ENCODE results near the gene TMTC2. TPM values are rescaled to one million over a fixed set of nuclear protein-coding genes. Genes with fewer than 3 reads are reported as not detected.

Gene TMTC2
- total RNA-seq, 1 donor from 2014 or later, result 12.3 TPM

DNA sequence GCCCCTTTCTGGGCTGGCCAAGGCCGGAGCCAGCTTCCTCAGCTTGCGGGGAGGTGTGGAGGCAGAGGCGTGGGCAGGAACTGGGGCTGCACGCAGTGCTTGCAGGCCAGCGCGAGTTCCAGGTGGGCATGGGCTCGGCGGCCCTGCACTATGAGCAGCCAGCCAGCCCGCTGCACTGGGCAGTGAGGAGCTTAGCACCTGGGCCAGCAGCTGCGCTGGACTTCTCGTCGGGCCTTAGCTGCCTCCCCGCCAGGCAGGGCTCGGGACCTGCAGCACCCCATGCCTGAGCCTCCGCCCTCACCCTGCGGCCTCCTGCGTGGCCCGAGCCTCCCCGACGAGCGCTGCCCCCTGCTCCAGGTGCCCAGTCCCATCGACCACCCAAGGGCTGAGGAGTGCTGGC lies 42.0 kb downstream of the TMTC2 start:
- H3K36me3 Mint-ChIP-seq (ENCODE audit: low read depth), result peaks cover 5% of the 10 kb centered on the region
- TF ChIP-seq, protein P1, sequence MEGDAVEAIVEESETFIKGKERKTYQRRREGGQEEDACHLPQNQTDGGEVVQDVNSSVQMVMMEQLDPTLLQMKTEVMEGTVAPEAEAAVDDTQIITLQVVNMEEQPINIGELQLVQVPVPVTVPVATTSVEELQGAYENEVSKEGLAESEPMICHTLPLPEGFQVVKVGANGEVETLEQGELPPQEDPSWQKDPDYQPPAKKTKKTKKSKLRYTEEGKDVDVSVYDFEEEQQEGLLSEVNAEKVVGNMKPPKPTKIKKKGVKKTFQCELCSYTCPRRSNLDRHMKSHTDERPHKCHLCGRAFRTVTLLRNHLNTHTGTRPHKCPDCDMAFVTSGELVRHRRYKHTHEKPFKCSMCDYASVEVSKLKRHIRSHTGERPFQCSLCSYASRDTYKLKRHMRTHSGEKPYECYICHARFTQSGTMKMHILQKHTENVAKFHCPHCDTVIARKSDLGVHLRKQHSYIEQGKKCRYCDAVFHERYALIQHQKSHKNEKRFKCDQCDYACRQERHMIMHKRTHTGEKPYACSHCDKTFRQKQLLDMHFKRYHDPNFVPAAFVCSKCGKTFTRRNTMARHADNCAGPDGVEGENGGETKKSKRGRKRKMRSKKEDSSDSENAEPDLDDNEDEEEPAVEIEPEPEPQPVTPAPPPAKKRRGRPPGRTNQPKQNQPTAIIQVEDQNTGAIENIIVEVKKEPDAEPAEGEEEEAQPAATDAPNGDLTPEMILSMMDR (conservative IDR thresholded peaks at IDR 0.05), result no peak
- no peak overlapping the region for H3K27ac Mint-ChIP-seq (ENCODE audit: unreplicated experiment)
- DNase-seq (ENCODE audit: low read depth, low spot score), result no peak
- H3K4me3 Mint-ChIP-seq, result no peak overlapping the region
- H3K27me3 Mint-ChIP-seq (ENCODE audit: low read depth), result no peaks in the 10 kb centered on the region
- no peaks in the 10 kb centered on the region for H3K4me1 Mint-ChIP-seq
- peaks cover 4% of the 10 kb centered on the region for H3K9me3 Mint-ChIP-seq

DNA sequence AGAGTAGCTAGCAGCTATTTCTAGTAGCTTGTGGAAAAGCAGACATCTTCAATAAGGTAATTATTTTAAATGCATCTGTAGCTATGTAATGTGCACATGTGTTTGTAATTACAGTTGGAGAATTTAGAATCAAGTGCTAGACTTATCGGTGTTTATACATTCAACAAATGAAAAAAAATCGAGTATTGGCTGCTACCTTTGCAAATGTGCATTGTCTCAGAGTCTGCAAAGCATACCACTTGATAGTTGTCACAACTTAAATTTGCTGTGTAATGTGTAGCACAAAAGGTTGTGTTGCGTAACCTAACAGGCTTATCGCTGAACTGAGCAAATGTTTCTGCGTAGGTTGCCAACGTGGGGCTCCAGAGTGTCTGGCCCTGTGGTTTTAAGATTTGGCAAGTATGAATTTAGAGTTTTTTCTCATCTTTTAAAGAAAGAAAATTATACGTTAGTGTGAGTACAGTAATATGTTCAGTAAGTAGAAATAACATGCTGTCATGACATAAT lies 44.3 kb downstream of the TMTC2 start:
- Mint-ChIP-seq H3K27me3 (ENCODE audit: low read depth) (no peaks in the 10 kb centered on the region), H3K4me3 (no peak overlapping the region), H3K4me1 (no peaks in the 10 kb centered on the region), H3K27ac (ENCODE audit: unreplicated experiment) (no peak overlapping the region), H3K36me3 (ENCODE audit: low read depth) (peaks cover 5% of the 10 kb centered on the region), H3K9me3 (peaks cover 4% of the 10 kb centered on the region)
- TF ChIP-seq, protein P1 (conservative IDR thresholded peaks at IDR 0.05), result no peak
- DNase-seq (ENCODE audit: low read depth, low spot score), result no peak

DNA sequence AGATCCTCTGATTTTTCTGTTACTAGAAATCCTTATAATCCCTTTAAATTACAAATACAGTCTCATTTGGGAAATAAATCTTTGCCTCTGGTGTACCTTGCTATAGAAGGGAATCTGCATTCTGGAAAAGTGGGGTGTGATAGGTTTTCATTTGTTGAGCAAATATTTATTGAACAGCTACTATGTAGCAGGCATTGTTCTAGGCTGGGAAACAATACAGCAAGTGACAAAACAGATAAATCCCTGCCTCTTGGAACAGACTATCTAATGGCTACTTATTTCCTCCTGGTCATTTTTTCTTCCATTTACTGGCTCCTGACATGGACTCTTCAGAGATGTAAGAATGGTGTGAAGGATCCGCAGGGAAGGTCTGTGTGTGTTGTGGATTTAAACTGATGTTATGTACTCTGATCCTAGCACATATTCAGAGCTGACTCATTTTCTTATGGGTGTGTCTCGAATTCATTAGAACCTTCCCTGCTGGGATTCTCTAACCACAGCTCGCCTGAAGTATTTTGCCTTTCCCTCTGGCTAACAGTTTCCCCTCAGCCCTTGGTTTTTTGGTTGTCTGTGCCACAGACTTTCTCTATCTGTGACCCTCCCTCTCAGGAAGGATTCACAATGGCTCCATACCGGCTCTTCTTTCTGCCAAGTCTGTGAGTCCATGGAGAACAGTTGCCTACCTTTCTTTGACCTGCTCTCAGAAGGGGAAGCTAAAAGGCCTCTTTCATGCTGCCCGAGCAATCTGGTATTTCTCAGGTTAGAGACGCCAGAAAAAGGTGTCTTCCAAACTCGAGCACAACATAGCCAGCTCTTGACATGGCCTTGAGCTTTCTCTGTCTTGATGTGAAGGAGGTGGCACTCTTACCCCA lies 53.7 kb downstream of the TMTC2 start:
- Mint-ChIP-seq H3K27ac (ENCODE audit: unreplicated experiment) (no peak overlapping the region), H3K36me3 (ENCODE audit: low read depth) (peaks cover 2% of the 10 kb centered on the region), H3K27me3 (ENCODE audit: low read depth) (no peaks in the 10 kb centered on the region), H3K4me1 (peaks cover 9% of the 10 kb centered on the region), H3K4me3 (no peak overlapping the region), H3K9me3 (no peaks in the 10 kb centered on the region)
- DNase-seq (ENCODE audit: low read depth, low spot score), result no peak
- TF ChIP-seq, protein P1 (conservative IDR thresholded peaks at IDR 0.05), result no peak

DNA sequence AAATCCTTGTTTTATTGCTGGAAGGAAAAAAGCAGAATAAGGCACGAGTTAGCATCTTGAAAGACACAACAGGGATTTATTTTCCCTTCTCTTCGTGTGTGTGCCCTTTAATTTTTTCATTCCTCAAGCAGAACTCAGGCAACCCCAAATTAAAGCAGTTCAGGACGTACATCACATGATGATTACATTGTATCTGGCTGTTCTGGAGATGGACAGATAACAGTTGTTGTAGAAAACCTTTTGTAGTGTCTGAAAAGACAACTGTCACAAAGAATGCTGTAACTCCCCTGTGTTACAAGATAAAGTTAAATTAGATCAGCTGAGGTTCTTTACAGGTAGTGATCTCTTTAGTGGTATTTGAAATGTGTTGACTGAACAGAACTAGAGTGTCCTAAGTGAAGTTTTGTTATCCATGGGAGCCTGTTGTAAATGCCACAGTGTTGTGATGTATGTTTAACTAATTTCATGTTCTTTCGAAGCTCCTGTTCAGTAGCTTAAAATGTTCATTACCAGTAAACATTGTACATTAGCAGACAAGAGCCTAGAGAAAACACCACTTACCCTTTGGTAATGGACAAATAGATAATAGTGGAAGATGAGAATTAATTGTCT lies 58.5 kb downstream of the TMTC2 start:
- peaks cover 2% of the 10 kb centered on the region for H3K36me3 Mint-ChIP-seq (ENCODE audit: low read depth)
- H3K4me3 Mint-ChIP-seq, result no peak overlapping the region
- TF ChIP-seq, protein P1 (conservative IDR thresholded peaks at IDR 0.05), result no peak
- no peaks in the 10 kb centered on the region for H3K27me3 Mint-ChIP-seq (ENCODE audit: low read depth)
- H3K27ac Mint-ChIP-seq (ENCODE audit: unreplicated experiment), result no peak overlapping the region
- DNase-seq (ENCODE audit: low read depth, low spot score), result no peak
- H3K4me1 Mint-ChIP-seq, result peaks cover 23% of the 10 kb centered on the region
- no peaks in the 10 kb centered on the region for H3K9me3 Mint-ChIP-seq

DNA sequence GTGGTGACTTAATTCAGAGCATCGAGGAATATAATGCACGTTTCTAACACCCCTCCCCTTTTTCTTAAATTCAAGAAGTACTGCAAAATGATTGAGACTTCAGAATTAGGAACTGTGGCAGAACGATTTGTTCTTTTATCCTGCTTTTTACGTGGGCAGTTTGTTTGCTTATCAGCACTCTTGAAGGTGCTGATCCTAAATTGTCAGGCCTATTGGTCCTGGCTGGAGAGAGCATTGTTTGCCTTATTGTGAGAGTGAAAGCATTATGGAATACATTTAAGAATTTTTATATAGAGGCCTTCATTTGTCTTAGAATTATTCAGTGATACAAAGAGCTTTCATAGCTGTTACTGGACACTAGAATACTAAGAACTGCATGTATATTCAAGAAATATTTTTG lies 59.1 kb downstream of the TMTC2 start:
- no peaks in the 10 kb centered on the region for H3K27me3 Mint-ChIP-seq (ENCODE audit: low read depth)
- H3K36me3 Mint-ChIP-seq (ENCODE audit: low read depth), result peaks cover 4% of the 10 kb centered on the region
- no peak overlapping the region for H3K4me3 Mint-ChIP-seq

More for the DNA sequence above, 59.1 kb downstream of the TMTC2 start:
- Mint-ChIP-seq H3K27ac (ENCODE audit: unreplicated experiment) (no peak overlapping the region), H3K9me3 (no peaks in the 10 kb centered on the region), H3K4me1 (peaks cover 23% of the 10 kb centered on the region)
- DNase-seq (ENCODE audit: low read depth, low spot score), result no peak
- TF ChIP-seq, protein P1 (conservative IDR thresholded peaks at IDR 0.05), result no peak

All from neural crest cell (in vitro differentiated cells).